ENCODE measurements around the gene PEMT. TPM values are rescaled to one million over a fixed set of nuclear protein-coding genes. Genes with fewer than 3 reads are reported as not detected.

The PEMT gene
- total and polyA plus RNA-seq, 10 donors = 8.9 to 21.3 (median 14.8) TPM

DNA sequence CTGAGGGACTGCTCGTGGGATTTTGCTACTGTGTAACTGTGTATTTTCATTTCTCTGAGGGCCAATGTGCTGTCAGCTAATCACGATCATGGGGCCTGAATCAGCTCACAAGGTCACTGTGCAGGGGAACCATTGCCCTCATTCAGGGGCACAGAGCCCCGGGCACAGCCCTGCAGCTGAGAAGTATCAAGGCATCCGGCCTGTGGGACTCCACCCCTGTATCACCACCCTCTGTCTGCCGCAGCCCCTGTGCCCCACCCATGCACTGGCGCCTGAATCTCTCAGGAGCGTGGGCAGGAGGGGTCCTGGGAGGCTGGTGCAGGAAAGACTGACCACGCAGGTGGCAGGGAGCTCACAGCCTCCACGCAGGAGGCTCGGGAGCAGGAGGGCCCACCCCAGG is 51.9 kb downstream of the PEMT start:
- no peaks in the 10 kb centered on the region for H3K9me3 ChIP-seq
- intact Hi-C loops (cut with DNase I; ENCODE audit: low total_unique reads) = no loop called here
- WGBS, 5 donors = 66 to 89% (median 79%) methylated on average over 10 of the region's 10 CpGs
- H3K4me3 ChIP-seq = no peak overlapping the region
- no peak overlapping the region for H3K27ac ChIP-seq
- no peak for DNase-seq
- H3K36me3 ChIP-seq = no peaks in the 10 kb centered on the region
- H3K27me3 ChIP-seq (replicated peaks in 1 of 7) = no peaks in the 10 kb centered on the region
- H3K4me1 ChIP-seq = no peaks in the 10 kb centered on the region
- TF ChIP-seq POLR2AphosphoS5 (IDR thresholded peaks at IDR 0.05) (no peak), POLR2A (IDR thresholded peaks at IDR 0.05) (no peak)

DNA sequence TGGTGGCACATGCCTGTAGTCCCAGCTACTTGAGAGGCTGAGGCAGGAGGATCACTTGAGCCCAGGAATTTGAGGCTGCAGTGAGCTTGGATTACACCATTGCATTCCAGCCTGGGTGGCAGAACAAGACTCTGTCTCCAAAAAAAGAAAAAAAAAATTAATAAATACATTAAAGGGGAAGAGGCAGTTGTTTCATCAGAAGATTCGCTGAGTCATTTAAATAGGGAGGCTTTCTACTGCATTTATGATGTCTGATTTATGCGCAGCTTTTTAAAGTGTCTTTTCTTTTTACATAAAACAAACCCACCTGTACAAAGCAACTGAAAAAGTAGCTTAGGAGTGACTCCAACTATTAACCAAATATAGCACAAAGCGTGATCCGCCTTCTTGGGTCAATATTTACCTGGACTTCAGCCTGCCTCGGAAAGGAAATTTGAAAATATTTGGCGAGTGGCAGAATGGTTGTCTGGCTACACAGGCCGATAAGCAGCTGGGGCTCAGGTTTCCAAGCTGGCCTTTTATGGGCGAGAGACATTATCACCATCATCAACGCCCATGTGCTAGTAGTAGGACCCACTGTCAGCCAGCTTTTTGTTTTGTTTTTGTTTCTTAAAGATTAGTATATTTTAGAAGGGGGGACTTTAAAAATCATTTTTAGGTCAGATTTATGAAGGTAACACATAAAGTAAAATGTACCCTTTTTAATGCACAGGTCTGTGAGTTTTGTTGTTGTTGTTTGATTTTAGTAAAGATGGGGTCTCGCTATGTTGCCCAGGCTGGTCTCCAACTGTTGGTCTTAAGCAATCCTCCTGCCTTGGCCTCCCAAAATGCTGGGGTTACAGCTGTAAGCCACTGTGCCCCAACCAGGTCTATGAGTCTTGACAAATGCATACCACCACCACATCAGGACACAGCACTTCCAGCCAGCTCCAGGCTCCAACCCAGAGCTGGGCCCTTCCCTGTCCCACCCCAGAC is 52.8 kb downstream of the PEMT start:
- H3K4me1 ChIP-seq = no peaks in the 10 kb centered on the region
- intact Hi-C loops (cut with DNase I; ENCODE audit: low total_unique reads) = no loop called here
- no peaks in the 10 kb centered on the region for H3K27me3 ChIP-seq (replicated peaks in 1 of 7)
- no peaks in the 10 kb centered on the region for H3K9me3 ChIP-seq
- 88 to 93% (median 91%) methylated on average over 10 of the region's 10 CpGs for WGBS, 5 donors
- no peak overlapping the region for H3K4me3 ChIP-seq
- H3K27ac ChIP-seq = no peak overlapping the region
- H3K36me3 ChIP-seq = no peaks in the 10 kb centered on the region
- no peak for DNase-seq
- TF ChIP-seq, protein P1, sequence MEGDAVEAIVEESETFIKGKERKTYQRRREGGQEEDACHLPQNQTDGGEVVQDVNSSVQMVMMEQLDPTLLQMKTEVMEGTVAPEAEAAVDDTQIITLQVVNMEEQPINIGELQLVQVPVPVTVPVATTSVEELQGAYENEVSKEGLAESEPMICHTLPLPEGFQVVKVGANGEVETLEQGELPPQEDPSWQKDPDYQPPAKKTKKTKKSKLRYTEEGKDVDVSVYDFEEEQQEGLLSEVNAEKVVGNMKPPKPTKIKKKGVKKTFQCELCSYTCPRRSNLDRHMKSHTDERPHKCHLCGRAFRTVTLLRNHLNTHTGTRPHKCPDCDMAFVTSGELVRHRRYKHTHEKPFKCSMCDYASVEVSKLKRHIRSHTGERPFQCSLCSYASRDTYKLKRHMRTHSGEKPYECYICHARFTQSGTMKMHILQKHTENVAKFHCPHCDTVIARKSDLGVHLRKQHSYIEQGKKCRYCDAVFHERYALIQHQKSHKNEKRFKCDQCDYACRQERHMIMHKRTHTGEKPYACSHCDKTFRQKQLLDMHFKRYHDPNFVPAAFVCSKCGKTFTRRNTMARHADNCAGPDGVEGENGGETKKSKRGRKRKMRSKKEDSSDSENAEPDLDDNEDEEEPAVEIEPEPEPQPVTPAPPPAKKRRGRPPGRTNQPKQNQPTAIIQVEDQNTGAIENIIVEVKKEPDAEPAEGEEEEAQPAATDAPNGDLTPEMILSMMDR (IDR thresholded peaks at IDR 0.05 in 8 of 11, conservative IDR thresholded peaks at IDR 0.05 in 3 of 11) = no peak
- TF ChIP-seq POLR2AphosphoS5 (IDR thresholded peaks at IDR 0.05) = no peak
- no peak for TF ChIP-seq POLR2A (IDR thresholded peaks at IDR 0.05)

DNA sequence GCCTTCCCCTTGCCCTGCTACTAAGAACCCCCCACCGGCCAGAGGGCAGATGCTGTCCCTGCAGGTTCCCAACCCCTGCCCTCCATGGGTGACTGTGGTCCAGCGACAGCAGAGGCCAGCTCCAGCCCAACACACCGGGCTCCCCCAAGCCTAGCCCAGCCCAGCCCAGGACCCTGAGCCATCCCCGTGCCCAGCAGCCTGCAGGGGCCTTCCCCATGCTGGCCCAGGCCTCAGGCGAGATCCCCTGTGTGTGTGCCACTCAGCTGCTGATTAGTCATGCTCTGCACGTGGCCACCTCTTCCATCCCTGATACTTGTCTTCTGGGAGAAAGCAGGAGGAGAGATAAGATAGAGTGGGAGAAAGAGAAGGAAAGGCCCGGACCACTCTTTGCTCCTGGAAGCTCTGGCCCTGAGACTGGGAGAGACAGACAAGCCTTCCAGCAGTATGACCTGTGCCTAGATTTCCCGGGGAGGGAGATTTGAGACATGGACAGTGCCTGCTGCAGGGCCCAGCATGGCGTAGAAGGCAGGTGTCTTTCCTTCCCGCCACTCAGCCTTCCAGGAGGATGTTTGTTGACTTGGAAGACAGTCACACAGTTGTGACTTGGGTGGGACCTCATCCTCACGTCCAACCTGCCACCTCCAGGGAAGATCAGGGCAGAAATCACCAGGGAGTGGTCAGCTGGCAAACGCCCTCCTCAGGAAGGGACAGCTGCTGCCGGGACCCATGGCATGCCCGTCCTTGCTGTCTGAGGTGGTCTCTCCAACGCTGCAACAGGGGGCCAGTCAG is 54.0 kb downstream of the PEMT start:
- Histone ChIP-seq H3K36me3 (no peaks in the 10 kb centered on the region), H3K4me1 (no peaks in the 10 kb centered on the region), H3K27ac (no peak overlapping the region), H3K9me3 (no peaks in the 10 kb centered on the region), H3K27me3 (replicated peaks in 1 of 7) (no peaks in the 10 kb centered on the region), H3K4me3 (no peak overlapping the region)
- no peak for DNase-seq
- intact Hi-C loops (cut with DNase I; ENCODE audit: low total_unique reads) = no loop called here
- WGBS, 5 donors = 86 to 98% (median 92%) methylated on average over 9 to 15 of the region's 15 CpGs
- TF ChIP-seq POLR2AphosphoS5 (IDR thresholded peaks at IDR 0.05) (no peak), POLR2A (IDR thresholded peaks at IDR 0.05) (no peak)
- TF ChIP-seq, protein P1 (IDR thresholded peaks at IDR 0.05 in 8 of 11, conservative IDR thresholded peaks at IDR 0.05 in 3 of 11) = no peak

DNA sequence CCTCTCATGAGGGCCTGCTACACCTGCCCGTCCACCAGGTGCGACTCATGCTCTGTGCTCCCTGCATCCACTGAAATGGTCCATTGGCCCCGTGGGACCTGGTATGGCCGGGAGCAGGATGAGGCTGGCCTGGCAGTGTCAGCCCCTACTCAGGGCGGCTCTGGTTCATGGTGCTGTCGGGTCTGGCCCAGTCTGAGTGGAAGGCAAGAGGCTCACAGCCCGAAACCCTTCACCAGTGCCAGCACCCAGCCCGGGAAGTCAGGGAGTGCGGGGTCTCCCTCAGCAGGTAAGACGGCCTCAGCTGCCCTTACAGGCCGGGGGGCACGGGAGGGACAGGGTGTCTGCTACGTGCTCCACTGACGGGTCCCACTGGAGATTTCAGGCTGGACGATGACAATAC is 54.8 kb downstream of the PEMT start:
- no peaks in the 10 kb centered on the region for H3K4me1 ChIP-seq
- H3K27me3 ChIP-seq (replicated peaks in 1 of 7) = no peaks in the 10 kb centered on the region
- intact Hi-C loops (cut with DNase I; ENCODE audit: low total_unique reads) = no loop called here
- no peak overlapping the region for H3K27ac ChIP-seq
- no peak overlapping the region for H3K4me3 ChIP-seq
- no peak for DNase-seq
- 93 to 96% (median 96%) methylated on average over 9 to 15 of the region's 15 CpGs for WGBS, 5 donors
- TF ChIP-seq POLR2AphosphoS5 (IDR thresholded peaks at IDR 0.05) (no peak), POLR2A (IDR thresholded peaks at IDR 0.05) (no peak)
- TF ChIP-seq, protein P1 (IDR thresholded peaks at IDR 0.05 in 8 of 11, conservative IDR thresholded peaks at IDR 0.05 in 3 of 11) = no peak
- H3K36me3 ChIP-seq = no peaks in the 10 kb centered on the region
- no peaks in the 10 kb centered on the region for H3K9me3 ChIP-seq
